Fibroblast of lung (primary cell): ENCODE measurements around the gene ETFA.

ENCODE experiments used
- EZH2 ChIP-seq: IDR thresholded peaks from 2 replicates; pipeline ENCODE4 v1.5.1; 2012; ENCODE audit warnings: low read length, control low read depth, mild to moderate bottlenecking; ENCODE audit errors: missing control alignments
- TF ChIP-seq, protein P1 (sequence below), 2 donors: IDR thresholded peaks in 1 of 2; conservative IDR thresholded peaks in 1 of 2; 1 replicate in 1 of 2; 2 replicates in 1 of 2; pipeline ENCODE4 v1.5.1; 2011 to 2012; ENCODE audit warnings: low read length in 2 of 2, control low read depth in 1 of 2, inconsistent platforms in 1 of 2, low read depth in 1 of 2, mild to moderate bottlenecking in 1 of 2

- TF ChIP-seq, protein P1, sequence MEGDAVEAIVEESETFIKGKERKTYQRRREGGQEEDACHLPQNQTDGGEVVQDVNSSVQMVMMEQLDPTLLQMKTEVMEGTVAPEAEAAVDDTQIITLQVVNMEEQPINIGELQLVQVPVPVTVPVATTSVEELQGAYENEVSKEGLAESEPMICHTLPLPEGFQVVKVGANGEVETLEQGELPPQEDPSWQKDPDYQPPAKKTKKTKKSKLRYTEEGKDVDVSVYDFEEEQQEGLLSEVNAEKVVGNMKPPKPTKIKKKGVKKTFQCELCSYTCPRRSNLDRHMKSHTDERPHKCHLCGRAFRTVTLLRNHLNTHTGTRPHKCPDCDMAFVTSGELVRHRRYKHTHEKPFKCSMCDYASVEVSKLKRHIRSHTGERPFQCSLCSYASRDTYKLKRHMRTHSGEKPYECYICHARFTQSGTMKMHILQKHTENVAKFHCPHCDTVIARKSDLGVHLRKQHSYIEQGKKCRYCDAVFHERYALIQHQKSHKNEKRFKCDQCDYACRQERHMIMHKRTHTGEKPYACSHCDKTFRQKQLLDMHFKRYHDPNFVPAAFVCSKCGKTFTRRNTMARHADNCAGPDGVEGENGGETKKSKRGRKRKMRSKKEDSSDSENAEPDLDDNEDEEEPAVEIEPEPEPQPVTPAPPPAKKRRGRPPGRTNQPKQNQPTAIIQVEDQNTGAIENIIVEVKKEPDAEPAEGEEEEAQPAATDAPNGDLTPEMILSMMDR (conservative IDR thresholded peaks at IDR 0.05 in 1 of 2, IDR thresholded peaks at IDR 0.05 in 1 of 2; ENCODE audit: low read depth in 1 of 2, low read length in 2 of 2), result no peak
- no peak for TF ChIP-seq EZH2
Measured at GRCh38 chr15:76340198-76340802, 29.0 kb upstream of the ETFA start.
